ENCODE measurements around the gene VRK1.

VRK1 gene

GRCh38 chr14:96920820-96921219 lies 123.6 kb downstream of the VRK1 start:
- no peak for DNase-seq (ENCODE audit: low spot score)

GRCh38 chr14:96922986-96923385 lies 125.8 kb downstream of the VRK1 start:
- no peak for DNase-seq (ENCODE audit: low spot score)

GRCh38 chr14:96925422-96925821 lies 128.2 kb downstream of the VRK1 start:
- no peak for DNase-seq (ENCODE audit: low spot score)

GRCh38 chr14:96926001-96926400 lies 128.8 kb downstream of the VRK1 start:
- DNase-seq (ENCODE audit: low spot score), result no peak

GRCh38 chr14:96928779-96929380 lies 131.7 kb downstream of the VRK1 start:
- no peak for DNase-seq (ENCODE audit: low spot score)

GRCh38 chr14:96929950-96930349 lies 132.8 kb downstream of the VRK1 start:
- no peak for DNase-seq (ENCODE audit: low spot score)

- DNase-seq (ENCODE audit: low spot score), result no peak
Observed at GRCh38 chr14:96930526-96930925, 133.3 kb downstream of the VRK1 start.
